HepG2 (cell line): ENCODE measurements around the gene DHX16. TPM values are rescaled to one million over a fixed set of nuclear protein-coding genes. Genes with fewer than 3 reads are reported as not detected.

ENCODE experiments used
- ATAC-seq: fragments of 200-7000 bp; cut with Tn5 transposase; 3 replicates; pipeline ENCODE4 v1.9.1; 2020; ENCODE audit warnings: mild to moderate bottlenecking, moderate library complexity
- BruUV-seq: library from RNA; stranded (reverse); fragments of 400-500 nt; replicated peaks from 2 replicates; lab custom pipeline; 2021; lab: Mats Ljungman, UMichigan
- CTCF ChIA-PET: fragments of 300-600 bp; formaldehyde crosslinking; extraction: SDS; loops from one replicate; lab custom pipeline; 2021; ENCODE audit warnings: low total read pairs, inconsistent platforms, low intra/inter-chr PET ratio; lab: Yijun Ruan, JAX
- POLR2A ChIA-PET: fragments of 350-600 bp; sonication (Branson Sonifier 250); formaldehyde crosslinking; loops from one replicate; lab custom pipeline; 2020; ENCODE audit warnings: antibody characterized with exemption, inconsistent platforms; lab: Yijun Ruan, JAX
- DNase-seq: peaks from one replicate; pipeline ENCODE4 v3.0.0-alpha.2; 2015; ENCODE audit warnings: low spot score
- FAIRE-seq: peaks from 3 replicates; lab custom pipeline; 2011; peaks lifted over from hg19 to GRCh38; lab: Jason Lieb, UNC
- H2AFZ ChIP-seq: one replicate; pipeline ENCODE4 v1.6.1; 2011; ENCODE audit warnings: low read length, inconsistent platforms
- H3K27ac ChIP-seq: fragments of 300-600 bp; 3 replicates; pipeline ENCODE4 v1.8.0; 2011; ENCODE audit warnings: mixed run types, mild to moderate bottlenecking, mixed read lengths, low read length, inconsistent platforms; ENCODE audit not compliant: insufficient read depth; ENCODE audit errors: extremely low read length
- H3K27me3 ChIP-seq, 2 experiments: fragments of 200-600 bp in 1 of 2; 2 replicates in 1 of 2; 3 replicates in 1 of 2; pipeline versions ENCODE4 v1.6.0 to v1.8.0; 2011; ENCODE audit warnings: low read length in 2 of 2, mild to moderate bottlenecking in 2 of 2, moderate library complexity in 2 of 2, inconsistent platforms in 1 of 2; ENCODE audit not compliant: insufficient read depth in 2 of 2, control insufficient read depth in 1 of 2
- H3K36me3 ChIP-seq, 2 experiments: fragments of 200-600 bp in 1 of 2; replicated peaks in 1 of 2; 2 replicates in 1 of 2; 3 replicates in 1 of 2; pipeline versions ENCODE4 v1.5.1 to v1.8.0; 2011; ENCODE audit warnings: low read length in 2 of 2, inconsistent platforms in 1 of 2; ENCODE audit not compliant: insufficient read depth in 2 of 2, control insufficient read depth in 1 of 2
- H3K4me1 ChIP-seq: 2 replicates; pipeline ENCODE4 v1.5.1; 2012; ENCODE audit warnings: low read length, inconsistent platforms; ENCODE audit not compliant: insufficient read depth
- H3K4me2 ChIP-seq: 2 replicates; pipeline ENCODE4 v1.6.0; 2011; ENCODE audit warnings: low read depth, low read length, inconsistent platforms
- H3K4me3 ChIP-seq, 3 experiments: fragments of 200-600 bp in 1 of 3; sonication (generic), shearing (Covaris generic) in 1 of 3; replicated peaks in 1 of 3; 2 replicates each; pipeline ENCODE4 v1.5.1; 2011 to 2016; ENCODE audit warnings: low read length in 3 of 3, inconsistent platforms in 2 of 3, low read depth in 2 of 3, mild to moderate bottlenecking in 2 of 3, control low read depth in 1 of 3, mixed read lengths in 1 of 3; ENCODE audit not compliant: insufficient read depth in 1 of 3
- H3K79me2 ChIP-seq: one replicate; pipeline ENCODE4 v1.6.1; 2011; ENCODE audit warnings: low read length, inconsistent platforms; ENCODE audit not compliant: insufficient read depth
- H3K9ac ChIP-seq: 2 replicates; pipeline ENCODE4 v1.6.0; 2011; ENCODE audit warnings: mild to moderate bottlenecking, low read depth, low read length, inconsistent platforms; ENCODE audit not compliant: insufficient read depth
- H3K9me3 ChIP-seq: 2 replicates; pipeline ENCODE4 v1.5.1; 2012; ENCODE audit warnings: mild to moderate bottlenecking, low read length
- H4K20me1 ChIP-seq: 2 replicates; pipeline ENCODE4 v1.6.0; 2011; ENCODE audit warnings: inconsistent platforms, mild to moderate bottlenecking, low read length, moderate library complexity; ENCODE audit not compliant: insufficient read depth
- AKNA ChIP-seq: sonication (generic); formaldehyde crosslinking; IDR thresholded peaks from 2 replicates; pipeline ENCODE4 v1.4.0; 2020; ENCODE audit warnings: missing genetic modification reagents, borderline replicate concordance
- ARHGAP35 ChIP-seq: sonication (generic); formaldehyde crosslinking; IDR thresholded peaks from 2 replicates; pipeline ENCODE4 v1.9.0; 2022; ENCODE audit warnings: mild to moderate bottlenecking, inconsistent platforms, moderate library complexity, missing genetic modification reagents, borderline replicate concordance
- BRCA1 ChIP-seq: sonication (generic); formaldehyde crosslinking; IDR thresholded peaks from 2 replicates; pipeline ENCODE4 v1.4.0; 2020; ENCODE audit warnings: missing genetic modification reagents
- DMAP1 ChIP-seq: IDR thresholded peaks from 2 replicates; pipeline ENCODE4 v1.6.1; 2016
- HDAC6 ChIP-seq: fragments of 200-600 bp; sonication (generic); IDR thresholded peaks from 2 replicates; pipeline ENCODE4 v1.7.0; 2017; ENCODE audit warnings: mild to moderate bottlenecking, antibody characterized with exemption, low read length, low read depth
- KLF11 ChIP-seq: IDR thresholded peaks from 2 replicates; pipeline ENCODE4 v1.6.1; 2016; ENCODE audit warnings: missing compliant biosample characterization
- KMT2A ChIP-seq: sonication (generic); formaldehyde crosslinking; IDR thresholded peaks from 2 replicates; pipeline ENCODE4 v1.4.0; 2020; ENCODE audit warnings: missing genetic modification reagents
- MED1 ChIP-seq: sonication (generic); formaldehyde crosslinking; IDR thresholded peaks from 2 replicates; pipeline ENCODE4 v1.4.0; 2020; ENCODE audit warnings: missing genetic modification reagents
- MTA3 ChIP-seq: sonication (generic); formaldehyde crosslinking; IDR thresholded peaks from 2 replicates; pipeline ENCODE4 v1.4.0; 2020; ENCODE audit warnings: missing genetic modification reagents
- REPIN1 ChIP-seq: sonication (generic); formaldehyde crosslinking; IDR thresholded peaks from 2 replicates; pipeline ENCODE4 v1.8.0; 2022; ENCODE audit warnings: missing genetic modification reagents, low read depth, mild to moderate bottlenecking, borderline replicate concordance
- THAP11 ChIP-seq: IDR thresholded peaks from 2 replicates; pipeline ENCODE4 v1.6.1; 2016; ENCODE audit warnings: missing biosample characterization, missing genetic modification reagents
- XBP1 ChIP-seq: sonication (generic); formaldehyde crosslinking; IDR thresholded peaks from 2 replicates; pipeline ENCODE4 v1.5.0; 2020; ENCODE audit warnings: missing genetic modification reagents
- ZBTB3 ChIP-seq: sonication (generic); formaldehyde crosslinking; IDR thresholded peaks from 2 replicates; pipeline ENCODE4 v1.4.0; 2020; ENCODE audit warnings: low read depth, mild to moderate bottlenecking, moderate library complexity, missing genetic modification reagents, borderline replicate concordance
- ZBTB39 ChIP-seq: sonication (generic); formaldehyde crosslinking; IDR thresholded peaks from 2 replicates; pipeline ENCODE4 v1.5.0; 2020; ENCODE audit warnings: missing genetic modification reagents
- ZNF282 ChIP-seq: fragments of 450-650 bp; IDR thresholded peaks from 2 replicates; pipeline ENCODE4 v1.6.1; 2018; ENCODE audit not compliant: partially characterized antibody
- WGBS: methylation state at CpG from one replicate; pipeline ENCODE4 v1.1.6; 2017; ENCODE audit warnings: low lambda C conversion rate; 5-methylcytosine and 5-hydroxymethylcytosine counted together
- in situ Hi-C: cut with HindIII; loops from 2 replicates; pipeline ENCODE4 v1.10.0; 2017; ENCODE audit warnings: low pct_unique_long_range_greater_than_20kb; ENCODE audit not compliant: extremely low pct_ligation_motif_present
- intact Hi-C: fragments of 100-400 bp; cut with micrococcal nuclease; formaldehyde crosslinking; loops from one replicate; pipeline ENCODE4 v1.10.0; 2022; ENCODE audit not compliant: unreplicated experiment
- polyA plus RNA-seq, 8 experiments: library from polyadenylated mRNA; depleted of rRNA in 3 of 8; stranded (reverse) in 7 of 8; unstranded in 1 of 8; fragments of >200 nt; fragmentation: Illumina TruSeq in 4 of 8; extraction: Trizol in 4 of 8; gene quantifications; 2 replicates each; pipeline versions ENCODE4 v1.2.1 to v1.2.3, GENCODE V29; 2011 to 2016; ENCODE audit warnings: low read depth in 4 of 8, missing spikeins in 1 of 8, mixed read lengths in 1 of 8; ENCODE audit not compliant: insufficient read depth in 1 of 8
- total RNA-seq, 5 experiments: library from RNA; depleted of rRNA; stranded (reverse); fragments of >200 nt; fragmentation: Illumina TruSeq; extraction: Trizol; gene quantifications; 2 replicates each; pipeline ENCODE4 v1.2.3, GENCODE V29; 2016; ENCODE audit warnings: low read depth in 1 of 5
- TF ChIP-seq, protein P1 (sequence below): IDR thresholded peaks from 2 replicates; pipeline ENCODE4 v1.6.1; 2016; ENCODE audit warnings: low read depth, borderline replicate concordance

DHX16 gene
- total and polyA plus RNA-seq, 2 of the 13 experiments (the other 11 are each of a cell fraction or from before 2014, with no cell fraction given) = 57.0 to 58.5 TPM

DNA sequence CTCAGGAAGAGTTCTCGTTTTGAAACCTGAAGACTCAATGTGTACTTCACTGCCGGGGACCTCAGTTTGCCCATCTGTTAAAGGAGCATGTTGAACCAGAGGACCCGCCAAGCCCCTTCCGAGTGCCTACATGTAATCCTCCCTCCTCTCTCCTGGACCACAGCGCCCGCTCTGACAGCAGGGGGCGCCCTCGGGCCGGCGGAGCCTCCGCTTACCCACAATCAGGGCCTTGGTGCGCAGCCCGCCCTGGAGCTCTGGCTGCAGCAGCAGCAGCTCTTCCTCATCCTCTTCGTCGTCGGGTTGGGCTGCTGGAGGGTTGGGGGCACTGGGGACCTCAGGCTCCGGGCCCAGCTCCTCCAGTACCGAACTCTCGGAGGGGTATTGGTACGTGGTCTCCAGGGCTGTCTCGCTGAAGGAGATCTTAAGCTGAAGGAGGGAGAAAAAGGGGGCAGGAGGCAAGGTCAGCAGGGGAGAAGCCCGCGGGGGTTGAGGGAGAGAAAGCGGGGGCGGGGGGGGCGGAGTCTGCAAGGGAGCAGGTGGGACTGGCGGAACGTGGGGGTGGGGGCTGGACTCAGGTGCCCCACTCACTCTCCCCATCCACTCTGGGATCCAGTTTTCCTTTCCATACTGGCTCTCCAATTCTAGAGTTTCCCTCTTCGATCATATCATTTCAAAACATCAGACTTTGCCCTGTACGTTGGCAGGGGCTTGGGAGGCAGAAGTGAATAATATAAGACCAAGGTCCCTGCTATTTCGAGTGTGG, 6.3 kb upstream of the DHX16 start:
- H3K27ac ChIP-seq = peak overlapping the region; percentile 32
- DNase-seq = peak; percentile 83
- intact Hi-C loops (loop anchor here (1.0 to 10.0 kb wide), 6 partner anchors 38 to 198 kb away; partner anchors contain the start of genes FLOT1 and MDC1), in situ Hi-C loops (loop anchor here (5.0 to 25.0 kb wide), 2 partner anchors 43 to 408 kb away; partner anchors contain the start of gene TUBB)
- H3K9me3 ChIP-seq = no peaks in the 10 kb centered on the region
- H3K4me3 ChIP-seq = peak overlapping the region; percentile 43 to 66 (median 44)
- H3K79me2 ChIP-seq = no peaks in the 10 kb centered on the region
- peak; percentile 77 for FAIRE-seq
- POLR2A ChIA-PET = interaction anchor here (0.6 to 4.7 kb wide), 16 partner anchors 8 to 206 kb away, joined by 3 to 92 read pairs (median 4); partner anchors contain the start of genes DDR1, IER3, MDC1 and MRPS18B
- H4K20me1 ChIP-seq = no peaks in the 10 kb centered on the region
- CTCF ChIA-PET = interaction anchor here (0.7 to 3.8 kb wide), 7 partner anchors 9 to 198 kb away, joined by 3 to 130 read pairs (median 4); no protein-coding TSS in a partner anchor
- ATAC-seq = peak; percentile 93
- no peaks in the 10 kb centered on the region for H3K27me3 ChIP-seq
- H3K4me1 ChIP-seq = peaks cover 41% of the 10 kb centered on the region
- BruUV-seq = no TSS peak
- 0 out of 5 replicates have a peak, but pooled peaks cover 0 to 1% of the 10 kb centered on the region in 2 experiments for H3K36me3 ChIP-seq
- H2AFZ ChIP-seq = no peak overlapping the region
- peak overlapping the region; percentile 88 for H3K4me2 ChIP-seq
- WGBS = 5% methylated on average over 24 of the region's 31 CpGs
- H3K9ac ChIP-seq = peak overlapping the region; percentile 33; the same call in 1 of the 2 replicates
- no peak for TF ChIP-seq BRCA1
- TF ChIP-seq THAP11 (CRISPR knock-in tag) = peak; percentile 83
- no peak for TF ChIP-seq ZNF282
- TF ChIP-seq ARHGAP35 (CRISPR knock-in tag) = peak; percentile 54; the same call in 1 of the 2 replicates
- no peak for TF ChIP-seq MTA3 (CRISPR knock-in tag)
- no peak for TF ChIP-seq ZBTB39 (CRISPR knock-in tag)
- TF ChIP-seq REPIN1 (CRISPR knock-in tag) = peak; percentile 91
- no peak for TF ChIP-seq XBP1 (CRISPR knock-in tag)
- no peak for TF ChIP-seq AKNA
- peak; percentile 48; the same call in 1 of the 2 replicates for TF ChIP-seq KLF11 (CRISPR knock-in tag)
- TF ChIP-seq HDAC6 = no peak
- no peak; the same call in 1 of the 2 replicates for TF ChIP-seq DMAP1 (CRISPR knock-in tag)
- TF ChIP-seq, protein P1, sequence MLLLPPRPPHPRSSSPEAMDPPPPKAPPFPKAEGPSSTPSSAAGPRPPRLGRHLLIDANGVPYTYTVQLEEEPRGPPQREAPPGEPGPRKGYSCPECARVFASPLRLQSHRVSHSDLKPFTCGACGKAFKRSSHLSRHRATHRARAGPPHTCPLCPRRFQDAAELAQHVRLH (CRISPR knock-in tag) = peak; percentile 84; the same call in 1 of the 2 replicates
- 0 out of 2 replicates have a peak, but pooled peaks have one; percentile 29 for TF ChIP-seq ZBTB3 (CRISPR knock-in tag)
- peak; percentile 72 for TF ChIP-seq MED1
- TF ChIP-seq KMT2A (CRISPR knock-in tag) = peak; percentile 76; the same call in 1 of the 2 replicates
